HepG2 (cell line): ENCODE results near the gene KRTAP10-2. TPM values are rescaled to one million over a fixed set of nuclear protein-coding genes. Genes with fewer than 3 reads are reported as not detected.

Experiments used
- HDAC2 ChIP-seq: sonication (generic); formaldehyde crosslinking; IDR thresholded peaks from 2 replicates; pipeline ENCODE4 v1.4.0; 2020; ENCODE audit warnings: missing genetic modification reagents
- HDAC6 ChIP-seq: fragments of 200-600 bp; sonication (generic); IDR thresholded peaks from 2 replicates; pipeline ENCODE4 v1.7.0; 2017; ENCODE audit warnings: mild to moderate bottlenecking, antibody characterized with exemption, low read length, low read depth
- JARID2 ChIP-seq: sonication (generic); formaldehyde crosslinking; IDR thresholded peaks from 2 replicates; pipeline ENCODE4 v1.8.1; 2023; ENCODE audit warnings: missing genetic modification reagents, inconsistent platforms; ENCODE audit not compliant: insufficient replicate concordance
- KIAA2018 ChIP-seq: sonication (generic); formaldehyde crosslinking; IDR thresholded peaks from 2 replicates; pipeline ENCODE4 v1.5.0; 2020; ENCODE audit warnings: mild to moderate bottlenecking, missing genetic modification reagents, borderline replicate concordance
- NFE2L1 ChIP-seq: sonication (generic); formaldehyde crosslinking; IDR thresholded peaks from 2 replicates; pipeline ENCODE4 v1.4.0; 2020; ENCODE audit warnings: missing genetic modification reagents, mild to moderate bottlenecking, borderline replicate concordance
- PAX8 ChIP-seq: sonication (generic); formaldehyde crosslinking; IDR thresholded peaks from 2 replicates; pipeline ENCODE4 v1.8.0; 2022; ENCODE audit warnings: mild to moderate bottlenecking, missing genetic modification reagents, borderline replicate concordance
- STAT5B ChIP-seq: sonication (generic); formaldehyde crosslinking; IDR thresholded peaks from 2 replicates; pipeline ENCODE4 v1.4.0; 2020; ENCODE audit warnings: missing genetic modification reagents
- TEAD3 ChIP-seq: optimal IDR thresholded peaks from 2 replicates; pipeline ENCODE3; 2016; ENCODE audit warnings: borderline replicate concordance
- ZMAT3 ChIP-seq: sonication (generic); formaldehyde crosslinking; conservative IDR thresholded peaks from 2 replicates; pipeline ENCODE4 v1.7.0; 2021; ENCODE audit warnings: missing genetic modification reagents
- ZNF33B ChIP-seq: sonication (generic); formaldehyde crosslinking; IDR thresholded peaks from 2 replicates; pipeline ENCODE4 v1.5.1; 2020; ENCODE audit warnings: mild to moderate bottlenecking, missing genetic modification reagents
- ZNF607 ChIP-seq: sonication (generic); formaldehyde crosslinking; IDR thresholded peaks from 2 replicates; pipeline ENCODE4 v1.5.1; 2020; ENCODE audit warnings: missing genetic modification reagents, mild to moderate bottlenecking, borderline replicate concordance
- ZNF691 ChIP-seq: sonication (generic); formaldehyde crosslinking; IDR thresholded peaks from 2 replicates; pipeline ENCODE4 v1.4.0; 2020; ENCODE audit warnings: missing genetic modification reagents, low read depth, mild to moderate bottlenecking, borderline replicate concordance
- ZNF746 ChIP-seq: sonication (generic); formaldehyde crosslinking; IDR thresholded peaks from 2 replicates; pipeline ENCODE4 v1.8.0; 2022; ENCODE audit warnings: mild to moderate bottlenecking, missing genetic modification reagents
- ZNF766 ChIP-seq: sonication (generic); formaldehyde crosslinking; IDR thresholded peaks from 2 replicates; pipeline ENCODE4 v1.5.0; 2020; ENCODE audit warnings: missing genetic modification reagents, borderline replicate concordance
- polyA plus RNA-seq, 8 experiments: library from polyadenylated mRNA; depleted of rRNA in 3 of 8; stranded (reverse) in 7 of 8; unstranded in 1 of 8; fragments of >200 nt; fragmentation: Illumina TruSeq in 4 of 8; extraction: Trizol in 4 of 8; gene quantifications; 2 replicates each; pipeline versions ENCODE4 v1.2.1 to v1.2.3, GENCODE V29; 2011 to 2016; ENCODE audit warnings: low read depth in 4 of 8, missing spikeins in 1 of 8, mixed read lengths in 1 of 8; ENCODE audit not compliant: insufficient read depth in 1 of 8
- total RNA-seq, 5 experiments: library from RNA; depleted of rRNA; stranded (reverse); fragments of >200 nt; fragmentation: Illumina TruSeq; extraction: Trizol; gene quantifications; 2 replicates each; pipeline ENCODE4 v1.2.3, GENCODE V29; 2016; ENCODE audit warnings: low read depth in 1 of 5
- TF ChIP-seq, protein P1 (sequence below), 2 experiments: sonication (generic) in 1 of 2; formaldehyde crosslinking in 1 of 2; IDR thresholded peaks; 2 replicates each; pipeline versions ENCODE4 v1.4.0 to v1.6.1; 2018 to 2020; ENCODE audit warnings: missing genetic modification reagents in 2 of 2, borderline replicate concordance in 1 of 2, low read depth in 1 of 2, mild to moderate bottlenecking in 1 of 2, missing biosample characterization in 1 of 2
- TF ChIP-seq, protein P2 (sequence below): sonication (generic); formaldehyde crosslinking; IDR thresholded peaks from 2 replicates; pipeline ENCODE4 v1.9.0; 2021; ENCODE audit warnings: missing genetic modification reagents, borderline replicate concordance

The KRTAP10-2 gene
- total and polyA plus RNA-seq, 2 of the 13 experiments (the other 11 are each of a cell fraction or from before 2014, with no cell fraction given) = not detected

DNA sequence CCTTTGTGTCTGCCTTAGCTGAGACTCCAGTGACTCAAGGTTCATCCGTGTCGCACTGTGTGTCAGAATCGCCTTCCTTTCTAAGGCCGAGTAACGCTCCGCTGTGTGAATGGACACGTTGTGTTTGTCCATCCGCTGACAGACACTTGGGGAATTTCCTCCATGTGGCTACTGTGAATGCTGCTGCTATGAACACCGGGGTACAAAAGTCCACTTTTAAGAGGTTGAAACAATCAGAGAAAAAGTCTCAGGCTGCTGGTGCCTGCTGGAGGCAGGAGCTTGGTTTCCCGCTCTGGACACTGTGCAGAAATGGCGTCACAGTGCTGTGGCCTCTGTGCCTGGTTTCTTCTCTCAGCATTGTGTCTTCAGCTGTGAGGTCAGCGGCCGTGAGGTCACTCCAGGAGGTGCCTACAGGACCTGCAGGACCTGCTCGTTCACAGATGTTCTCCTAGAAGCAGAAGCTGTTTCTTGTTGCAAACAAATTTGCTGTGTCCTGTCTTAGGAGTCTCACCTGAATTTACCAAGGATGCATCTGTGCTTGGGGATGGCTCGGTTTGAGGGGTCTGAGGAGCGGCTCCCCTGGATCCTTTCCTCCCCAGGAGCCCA, 45.5 kb downstream of the KRTAP10-2 start (continued):
- no peak for TF ChIP-seq PAX8
- 0 out of 2 replicates have a peak, but pooled peaks have one; percentile 62 for TF ChIP-seq ZNF766
- peak; percentile 41; the same call in 1 of the 2 replicates for TF ChIP-seq ZNF33B (CRISPR knock-in tag)
- TF ChIP-seq ZNF746 (CRISPR knock-in tag) = no peak
- no peak for TF ChIP-seq JARID2 (CRISPR knock-in tag)
- TF ChIP-seq HDAC6 = no peak
- TF ChIP-seq ZMAT3 (CRISPR knock-in tag) = no peak
- no peak; the same call in 1 of the 2 replicates for TF ChIP-seq KIAA2018
- peak; percentile 65 for TF ChIP-seq HDAC2 (CRISPR knock-in tag)
- no peak for TF ChIP-seq STAT5B (CRISPR knock-in tag)
- TF ChIP-seq NFE2L1 (CRISPR knock-in tag) = no peak
- TF ChIP-seq ZNF691 (CRISPR knock-in tag) = no peak
- TF ChIP-seq, protein P1, sequence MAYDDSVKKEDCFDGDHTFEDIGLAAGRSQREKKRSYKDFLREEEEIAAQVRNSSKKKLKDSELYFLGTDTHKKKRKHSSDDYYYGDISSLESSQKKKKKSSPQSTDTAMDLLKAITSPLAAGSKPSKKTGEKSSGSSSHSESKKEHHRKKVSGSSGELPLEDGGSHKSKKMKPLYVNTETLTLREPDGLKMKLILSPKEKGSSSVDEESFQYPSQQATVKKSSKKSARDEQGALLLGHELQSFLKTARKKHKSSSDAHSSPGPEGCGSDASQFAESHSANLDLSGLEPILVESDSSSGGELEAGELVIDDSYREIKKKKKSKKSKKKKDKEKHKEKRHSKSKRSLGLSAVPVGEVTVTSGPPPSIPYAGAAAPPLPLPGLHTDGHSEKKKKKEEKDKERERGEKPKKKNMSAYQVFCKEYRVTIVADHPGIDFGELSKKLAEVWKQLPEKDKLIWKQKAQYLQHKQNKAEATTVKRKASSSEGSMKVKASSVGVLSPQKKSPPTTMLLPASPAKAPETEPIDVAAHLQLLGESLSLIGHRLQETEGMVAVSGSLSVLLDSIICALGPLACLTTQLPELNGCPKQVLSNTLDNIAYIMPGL (CRISPR knock-in tag; IDR thresholded peaks at IDR 0.05; ENCODE audit: borderline replicate concordance in 1 of 2, low read depth in 1 of 2) = peak in 1 of 2 experiments; percentile 10; a peak in 1 of 4 replicates
- TF ChIP-seq, protein P2, sequence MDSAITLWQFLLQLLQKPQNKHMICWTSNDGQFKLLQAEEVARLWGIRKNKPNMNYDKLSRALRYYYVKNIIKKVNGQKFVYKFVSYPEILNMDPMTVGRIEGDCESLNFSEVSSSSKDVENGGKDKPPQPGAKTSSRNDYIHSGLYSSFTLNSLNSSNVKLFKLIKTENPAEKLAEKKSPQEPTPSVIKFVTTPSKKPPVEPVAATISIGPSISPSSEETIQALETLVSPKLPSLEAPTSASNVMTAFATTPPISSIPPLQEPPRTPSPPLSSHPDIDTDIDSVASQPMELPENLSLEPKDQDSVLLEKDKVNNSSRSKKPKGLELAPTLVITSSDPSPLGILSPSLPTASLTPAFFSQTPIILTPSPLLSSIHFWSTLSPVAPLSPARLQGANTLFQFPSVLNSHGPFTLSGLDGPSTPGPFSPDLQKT (CRISPR knock-in tag) = no peak
- TF ChIP-seq ZNF607 = no peak
- TF ChIP-seq TEAD3 (CRISPR knock-in tag) = peak; percentile 90
